Hepatocyte (in vitro differentiated cells): ENCODE results near the gene FHIP1A. TPM values are rescaled to one million over a fixed set of nuclear protein-coding genes. Genes with fewer than 3 reads are reported as not detected.

ENCODE experiments used
- DNase-seq: peaks from one replicate; pipeline ENCODE4 v3.0.0-alpha.2; 2016; ENCODE audit warnings: low spot score
- H2AFZ ChIP-seq: fragments of 200-600 bp; sonication (generic); 2 replicates; pipeline ENCODE4 v1.6.0; 2016; ENCODE audit warnings: antibody characterized with exemption, mild to moderate bottlenecking
- H3K27ac ChIP-seq: fragments of 200-600 bp; sonication (generic); 2 replicates; pipeline ENCODE4 v1.5.1; 2016; ENCODE audit warnings: mild to moderate bottlenecking
- H3K27me3 ChIP-seq: fragments of 200-600 bp; sonication (generic); 2 replicates; pipeline ENCODE4 v1.6.1; 2016
- H3K36me3 ChIP-seq: fragments of 200-600 bp; sonication (generic); replicated peaks from 2 replicates; pipeline ENCODE4 v1.5.1; 2016; ENCODE audit warnings: low read depth; ENCODE audit not compliant: insufficient read depth
- H3K4me1 ChIP-seq: fragments of 200-600 bp; sonication (generic); 2 replicates; pipeline ENCODE4 v1.5.1; 2016; ENCODE audit warnings: mild to moderate bottlenecking, moderate library complexity; ENCODE audit not compliant: insufficient read depth
- H3K4me2 ChIP-seq: fragments of 200-600 bp; sonication (generic); 2 replicates; pipeline ENCODE4 v1.6.0; 2016
- H3K4me3 ChIP-seq: fragments of 200-600 bp; sonication (generic); 2 replicates; pipeline ENCODE4 v1.5.1; 2016; ENCODE audit warnings: mild to moderate bottlenecking
- H3K79me2 ChIP-seq: fragments of 200-600 bp; sonication (generic); 2 replicates; pipeline ENCODE4 v1.6.0; 2017; ENCODE audit warnings: mild to moderate bottlenecking
- H3K9me2 ChIP-seq: fragments of 200-600 bp; sonication (generic); replicated peaks from 2 replicates; pipeline ENCODE4 v1.6.0; 2017; ENCODE audit warnings: mild to moderate bottlenecking; ENCODE audit not compliant: insufficient read depth
- H3K9me3 ChIP-seq: fragments of 200-600 bp; sonication (generic); 2 replicates; pipeline ENCODE4 v1.5.1; 2016; ENCODE audit warnings: low read depth, mild to moderate bottlenecking
- H4K20me1 ChIP-seq: fragments of 200-600 bp; sonication (generic); 2 replicates; pipeline ENCODE4 v1.6.0; 2016; ENCODE audit warnings: mild to moderate bottlenecking; ENCODE audit not compliant: insufficient read depth, poor library complexity, severe bottlenecking
- EZH2 ChIP-seq: fragments of 200-600 bp; sonication (generic); IDR thresholded peaks from 2 replicates; pipeline ENCODE4 v1.6.1; 2016; ENCODE audit warnings: antibody characterized with exemption, mild to moderate bottlenecking, borderline replicate concordance
- EZH2phosphoT487 ChIP-seq: fragments of 200-600 bp; sonication (generic); IDR thresholded peaks from one replicate; pipeline ENCODE4 v1.6.1; 2018; ENCODE audit warnings: antibody characterized with exemption, mild to moderate bottlenecking, low read depth, moderate library complexity; ENCODE audit not compliant: unreplicated experiment, severe bottlenecking
- WGBS: methylation state at CpG from one replicate; pipeline ENCODE4 v1.1.6; 2016; ENCODE audit warnings: low lambda C conversion rate; ENCODE audit errors: missing lambda C conversion rate; 5-methylcytosine and 5-hydroxymethylcytosine counted together
- polyA plus RNA-seq: library from polyadenylated mRNA; unstranded; fragments of >200 nt; fragmentation: Nextera tagmentation; extraction: Ambion mirVana; gene quantifications from 2 replicates; pipeline ENCODE4 v1.2.1, GENCODE V29; 2016
- total RNA-seq: library from RNA; depleted of rRNA; stranded (reverse); fragments of >200 nt; gene quantifications from 2 replicates; pipeline ENCODE4 v1.2.3, GENCODE V29; 2014
- TF ChIP-seq, protein P1 (sequence below): fragments of 200-600 bp; sonication (generic); IDR thresholded peaks from 2 replicates; pipeline ENCODE4 v1.5.1; 2016; ENCODE audit warnings: antibody characterized with exemption, mild to moderate bottlenecking; ENCODE audit not compliant: poor library complexity

The FHIP1A gene
- total and polyA plus RNA-seq, 2 experiments from 2014 or later, result 1.8 to 7.1 TPM

DNA sequence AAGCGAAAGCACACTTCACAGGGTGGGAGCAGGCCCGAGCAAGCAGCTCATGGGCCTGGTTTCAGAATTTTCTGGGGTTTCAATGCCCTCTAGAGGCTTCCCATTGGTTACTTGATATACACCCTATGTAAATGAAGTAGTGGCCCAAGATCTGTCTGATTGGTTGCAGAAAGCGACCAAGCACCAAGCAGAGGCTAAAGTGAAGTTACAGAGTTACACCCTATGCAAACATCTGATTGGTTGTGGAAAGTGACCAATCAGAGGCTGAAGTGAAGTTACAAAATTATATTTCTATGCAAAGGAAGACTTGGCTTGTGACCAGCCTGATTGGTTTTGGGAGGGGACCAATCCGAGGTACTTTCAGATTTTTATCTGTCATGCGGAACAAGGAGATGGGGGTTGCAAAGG is 8.2 kb downstream of the FHIP1A start:
- no peaks in the 10 kb centered on the region for H3K9me2 ChIP-seq
- H4K20me1 ChIP-seq, result no peaks in the 10 kb centered on the region
- H3K4me1 ChIP-seq, result no peaks in the 10 kb centered on the region
- no peaks in the 10 kb centered on the region for H3K9me3 ChIP-seq
- no peak overlapping the region for H3K4me3 ChIP-seq
- H3K27me3 ChIP-seq, result no peaks in the 10 kb centered on the region
- no peak overlapping the region for H3K4me2 ChIP-seq
- H2AFZ ChIP-seq, result no peak overlapping the region
- no peak for DNase-seq
- H3K27ac ChIP-seq, result peak overlapping the region; percentile 82
- H3K36me3 ChIP-seq, result no peaks in the 10 kb centered on the region
- 96% methylated on average over 5 of the region's 5 CpGs for whole genome bisulfite sequencing
- TF ChIP-seq, protein P1, sequence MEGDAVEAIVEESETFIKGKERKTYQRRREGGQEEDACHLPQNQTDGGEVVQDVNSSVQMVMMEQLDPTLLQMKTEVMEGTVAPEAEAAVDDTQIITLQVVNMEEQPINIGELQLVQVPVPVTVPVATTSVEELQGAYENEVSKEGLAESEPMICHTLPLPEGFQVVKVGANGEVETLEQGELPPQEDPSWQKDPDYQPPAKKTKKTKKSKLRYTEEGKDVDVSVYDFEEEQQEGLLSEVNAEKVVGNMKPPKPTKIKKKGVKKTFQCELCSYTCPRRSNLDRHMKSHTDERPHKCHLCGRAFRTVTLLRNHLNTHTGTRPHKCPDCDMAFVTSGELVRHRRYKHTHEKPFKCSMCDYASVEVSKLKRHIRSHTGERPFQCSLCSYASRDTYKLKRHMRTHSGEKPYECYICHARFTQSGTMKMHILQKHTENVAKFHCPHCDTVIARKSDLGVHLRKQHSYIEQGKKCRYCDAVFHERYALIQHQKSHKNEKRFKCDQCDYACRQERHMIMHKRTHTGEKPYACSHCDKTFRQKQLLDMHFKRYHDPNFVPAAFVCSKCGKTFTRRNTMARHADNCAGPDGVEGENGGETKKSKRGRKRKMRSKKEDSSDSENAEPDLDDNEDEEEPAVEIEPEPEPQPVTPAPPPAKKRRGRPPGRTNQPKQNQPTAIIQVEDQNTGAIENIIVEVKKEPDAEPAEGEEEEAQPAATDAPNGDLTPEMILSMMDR, result no peak
- TF ChIP-seq EZH2, result no peak
- peaks cover 44% of the 10 kb centered on the region for H3K79me2 ChIP-seq

DNA sequence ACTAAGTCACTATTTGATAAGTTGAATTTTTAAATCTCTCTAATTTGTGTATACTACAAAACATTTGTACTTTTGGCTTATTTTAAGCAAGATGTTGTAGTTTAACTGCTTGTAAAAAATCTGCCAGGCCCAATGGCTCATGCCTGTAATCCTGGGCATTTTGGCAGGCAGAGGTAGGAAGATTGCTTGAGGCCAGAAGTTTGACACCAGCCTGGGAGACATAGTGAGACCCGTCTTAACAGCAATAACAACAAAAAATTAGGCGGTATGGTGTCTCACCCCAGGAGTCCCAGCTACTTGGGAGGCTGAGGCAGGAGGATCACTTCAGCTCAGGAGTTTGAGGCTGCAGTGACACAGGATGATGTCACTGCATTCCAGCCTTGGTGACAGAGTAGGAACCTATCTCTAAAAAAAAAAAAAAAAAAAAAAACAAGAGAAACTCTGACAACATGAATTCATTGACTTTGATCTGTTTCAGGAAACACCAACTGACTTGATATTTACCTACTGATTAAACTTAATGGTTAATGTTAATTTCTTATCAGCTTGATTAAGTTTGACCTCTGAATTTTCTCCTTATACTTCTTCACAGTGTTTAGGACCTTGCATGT is 8.9 kb downstream of the FHIP1A start:
- WGBS, result 94% methylated on average over 2 of the region's 2 CpGs
- Histone ChIP-seq H3K27me3 (no peaks in the 10 kb centered on the region), H3K9me3 (no peaks in the 10 kb centered on the region), H3K36me3 (no peaks in the 10 kb centered on the region), H3K79me2 (peaks cover 45% of the 10 kb centered on the region), H3K4me3 (no peak overlapping the region), H2AFZ (no peak overlapping the region), H3K9me2 (no peaks in the 10 kb centered on the region), H4K20me1 (no peaks in the 10 kb centered on the region), H3K4me1 (no peaks in the 10 kb centered on the region), H3K4me2 (no peak overlapping the region), H3K27ac (peak overlapping the region; percentile 82)
- DNase-seq, result peak; percentile 20
- TF ChIP-seq, protein P1, result no peak
- TF ChIP-seq EZH2 (no peak), EZH2phosphoT487 (no peak)

DNA sequence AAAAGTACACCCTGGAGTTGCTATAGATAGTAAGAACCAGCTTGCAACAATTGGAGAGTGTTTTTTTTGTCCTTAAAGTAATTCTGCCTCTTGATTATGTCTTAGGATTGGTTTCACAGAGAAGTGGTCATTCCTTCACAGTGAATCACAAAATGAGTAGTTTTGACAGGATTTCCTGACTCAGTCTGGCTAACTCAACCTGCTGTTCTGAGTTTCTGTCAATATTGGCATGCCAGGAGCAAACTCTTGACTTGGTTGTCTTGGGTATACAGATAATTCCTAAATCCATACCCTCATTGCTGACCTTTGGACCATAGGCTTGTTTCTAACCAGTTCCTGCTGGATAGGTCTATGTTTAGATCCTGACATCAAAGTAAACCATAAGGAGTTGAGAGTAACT is 9.4 kb downstream of the FHIP1A start:
- H2AFZ ChIP-seq, result no peak overlapping the region
- peak overlapping the region; percentile 82 for H3K27ac ChIP-seq
- no peaks in the 10 kb centered on the region for H3K4me1 ChIP-seq
- H3K4me3 ChIP-seq, result no peak overlapping the region
- no peak overlapping the region for H3K4me2 ChIP-seq
- no peaks in the 10 kb centered on the region for H3K36me3 ChIP-seq
- no peaks in the 10 kb centered on the region for H3K9me3 ChIP-seq
- H4K20me1 ChIP-seq, result no peaks in the 10 kb centered on the region
- TF ChIP-seq EZH2phosphoT487 (no peak), EZH2 (no peak)
- TF ChIP-seq, protein P1, result no peak
- no peaks in the 10 kb centered on the region for H3K9me2 ChIP-seq
- H3K27me3 ChIP-seq, result no peaks in the 10 kb centered on the region
- H3K79me2 ChIP-seq, result peaks cover 42% of the 10 kb centered on the region
- peak; percentile 66 for DNase-seq

DNA sequence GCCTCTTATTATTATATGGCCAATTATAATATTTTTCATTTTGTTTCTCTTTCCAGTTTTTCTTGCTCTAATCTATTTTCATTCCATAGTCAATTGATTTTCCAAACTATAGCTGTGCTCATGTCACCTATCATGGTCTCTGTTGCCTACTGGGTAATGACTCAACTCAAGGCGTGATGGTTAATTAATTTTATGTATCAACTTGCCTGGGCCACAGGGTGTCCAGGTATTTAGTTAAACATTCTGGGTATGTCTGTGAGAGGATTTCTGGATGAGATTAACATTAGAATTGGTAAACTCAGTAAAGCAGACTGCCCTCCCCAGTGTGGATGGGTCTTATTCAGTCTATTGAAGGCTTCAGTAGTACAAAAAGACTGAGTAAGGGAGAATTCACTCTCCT is 9.9 kb downstream of the FHIP1A start:
- no peaks in the 10 kb centered on the region for H3K36me3 ChIP-seq
- no peak for TF ChIP-seq EZH2
- TF ChIP-seq, protein P1, result no peak
- no peak for TF ChIP-seq EZH2phosphoT487
- no peaks in the 10 kb centered on the region for H4K20me1 ChIP-seq
- no peaks in the 10 kb centered on the region for H3K4me1 ChIP-seq
- H3K27me3 ChIP-seq, result no peaks in the 10 kb centered on the region
- H3K9me3 ChIP-seq, result no peaks in the 10 kb centered on the region
- no peak overlapping the region for H2AFZ ChIP-seq
- H3K4me2 ChIP-seq, result no peak overlapping the region
- no peak overlapping the region for H3K4me3 ChIP-seq
- 89% methylated on average over 1 of the region's 1 CpG for WGBS
- H3K27ac ChIP-seq, result peak overlapping the region; percentile 66
- no peak for DNase-seq
- H3K79me2 ChIP-seq, result peaks cover 40% of the 10 kb centered on the region
- no peaks in the 10 kb centered on the region for H3K9me2 ChIP-seq
